Measurements from ENCODE around the gene SPTBN1. TPM values are rescaled to one million over a fixed set of nuclear protein-coding genes. Genes with fewer than 3 reads are reported as not detected.
A peak's percentile ranks its signal among the peaks of the same experiment; 100 is the strongest.

The SPTBN1 gene
- total and polyA plus RNA-seq, 2 of the 13 experiments (the other 11 are each of a cell fraction or from before 2014, with no cell fraction given), result 123 to 299 TPM

GRCh38 chr2:54503192-54503591, 47.1 kb downstream of the SPTBN1 start (continued):
- TF ChIP-seq ZNF747 (CRISPR knock-in tag; IDR thresholded peaks at IDR 0.05; ENCODE audit: borderline replicate concordance) (no peak), MEF2D (CRISPR knock-in tag; IDR thresholded peaks at IDR 0.05) (0 out of 2 replicates have a peak, but pooled peaks have one; percentile 21), POGZ (CRISPR knock-in tag; IDR thresholded peaks at IDR 0.05) (no peak), GRHL1 (CRISPR knock-in tag; conservative IDR thresholded peaks at IDR 0.05) (no peak), ZBED4 (CRISPR knock-in tag; IDR thresholded peaks at IDR 0.05; ENCODE audit: borderline replicate concordance) (no peak), RXRA (CRISPR knock-in tag; IDR thresholded peaks at IDR 0.05) (no peak), CBX5 (CRISPR knock-in tag; IDR thresholded peaks at IDR 0.05; ENCODE audit: borderline replicate concordance) (no peak), TGIF2 (CRISPR knock-in tag; IDR thresholded peaks at IDR 0.05) (no peak), ZKSCAN5 (CRISPR knock-in tag; IDR thresholded peaks at IDR 0.05) (no peak), ISL2 (CRISPR knock-in tag; IDR thresholded peaks at IDR 0.05) (no peak), ZNF432 (CRISPR knock-in tag; IDR thresholded peaks at IDR 0.05; ENCODE audit: borderline replicate concordance) (no peak), ZNF569 (CRISPR knock-in tag; IDR thresholded peaks at IDR 0.05; ENCODE audit: borderline replicate concordance) (no peak), ZNF407 (CRISPR knock-in tag; IDR thresholded peaks at IDR 0.05; ENCODE audit: not compliant biosample characterization) (no peak), TCF7 (IDR thresholded peaks at IDR 0.05; ENCODE audit: low read depth) (no peak), GATA4 (IDR thresholded peaks at IDR 0.05; ENCODE audit: borderline replicate concordance, low read depth) (no peak)
- TF ChIP-seq, protein P1, sequence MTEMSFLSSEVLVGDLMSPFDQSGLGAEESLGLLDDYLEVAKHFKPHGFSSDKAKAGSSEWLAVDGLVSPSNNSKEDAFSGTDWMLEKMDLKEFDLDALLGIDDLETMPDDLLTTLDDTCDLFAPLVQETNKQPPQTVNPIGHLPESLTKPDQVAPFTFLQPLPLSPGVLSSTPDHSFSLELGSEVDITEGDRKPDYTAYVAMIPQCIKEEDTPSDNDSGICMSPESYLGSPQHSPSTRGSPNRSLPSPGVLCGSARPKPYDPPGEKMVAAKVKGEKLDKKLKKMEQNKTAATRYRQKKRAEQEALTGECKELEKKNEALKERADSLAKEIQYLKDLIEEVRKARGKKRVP (CRISPR knock-in tag; IDR thresholded peaks at IDR 0.05), result no peak
